NB4 (cell line): ENCODE data around the gene IGFL2.
"Not testable (repeated sequence)": the region's sequence is repeated elsewhere in the genome, so short reads cannot be mapped to it uniquely, and the experiment has no call there.

Experiments used
- DNase-seq: peaks from one replicate; pipeline ENCODE4 v3.0.0; 2010; ENCODE audit warnings: low read depth
- H3K4me3 ChIP-seq: one replicate; pipeline ENCODE4 v1.5.1; 2011; ENCODE audit warnings: mild to moderate bottlenecking, low read depth, low read length, moderate library complexity
- CTCF ChIP-seq: IDR thresholded peaks from one replicate; pipeline ENCODE4 v1.5.1; 2012; ENCODE audit warnings: low read depth, low read length
- MAX ChIP-seq: IDR thresholded peaks from 2 replicates; pipeline ENCODE4 v1.6.1; 2011; ENCODE audit warnings: low read depth, low read length
- MYC ChIP-seq: IDR thresholded peaks from 2 replicates; pipeline ENCODE4 v1.6.1; 2011; ENCODE audit warnings: low read depth, low read length
- POLR2A ChIP-seq: IDR thresholded peaks from 2 replicates; pipeline ENCODE4 v1.6.1; 2011; ENCODE audit warnings: mild to moderate bottlenecking; ENCODE audit not compliant: insufficient read length; ENCODE audit errors: extremely low read depth

Gene IGFL2

GRCh38 chr19:46191972-46192371, 43.9 kb downstream of the IGFL2 start:
- DNase-seq, result peak; percentile 79
- TF ChIP-seq MAX (no peak), POLR2A (no peak), MYC (no peak), CTCF (no peak)
- H3K4me3 ChIP-seq, result no peak overlapping the region

- peak; percentile 49 for DNase-seq
These were observed 44.6 kb downstream of the IGFL2 start for GRCh38 chr19:46192626-46192991.

GRCh38 chr19:46192992-46193650, 45.1 kb downstream of the IGFL2 start:
- TF ChIP-seq POLR2A, result no peak
- no peak for TF ChIP-seq CTCF
- peak; percentile 74; the same call in 1 of the 2 replicates for TF ChIP-seq MAX
- peak; percentile 91 for TF ChIP-seq MYC
- H3K4me3 ChIP-seq, result peak overlapping the region; percentile 29
- DNase-seq, result peak; percentile 98

More at GRCh38 chr19:46192626-46192991, 44.6 kb downstream of the IGFL2 start:
- peak overlapping the region; percentile 29 for H3K4me3 ChIP-seq

- DNase-seq, result peak; percentile 77
- peak overlapping the region; percentile 29 for H3K4me3 ChIP-seq
- TF ChIP-seq POLR2A (no peak), MAX (no peak), MYC (no peak), CTCF (no peak)
These were observed 45.6 kb downstream of the IGFL2 start for GRCh38 chr19:46193678-46194077.

- DNase-seq, result no peak
- TF ChIP-seq POLR2A (no peak), MAX (no peak), MYC (no peak), CTCF (no peak)
- H3K4me3 ChIP-seq, result no peak overlapping the region
These were observed 47.1 kb downstream of the IGFL2 start for GRCh38 chr19:46195104-46195503.

GRCh38 chr19:46195919-46196318, 47.9 kb downstream of the IGFL2 start:
- not testable (repeated sequence) for DNase-seq, H3K4me3 ChIP-seq

GRCh38 chr19:46196410-46197124, 48.5 kb downstream of the IGFL2 start:
- H3K4me3 ChIP-seq, result no peak overlapping the region
- TF ChIP-seq MAX, result no peak
- no peak for TF ChIP-seq POLR2A
- TF ChIP-seq MYC, result no peak
- no peak for TF ChIP-seq CTCF
- no peak for DNase-seq
